IMR-90 (cell line): Measurements from ENCODE around the gene ARFGAP2.

ENCODE experiments used
- BHLHE40 ChIP-seq: fragments of 150-350 bp; IDR thresholded peaks from 2 replicates; pipeline ENCODE4 v1.6.1; 2016; ENCODE audit warnings: mild to moderate bottlenecking, low read depth, low read length
- CEBPB ChIP-seq: IDR thresholded peaks from 2 replicates; pipeline ENCODE4 v1.6.1; 2012; ENCODE audit warnings: low read depth, low read length, improper control_type of control experiment
- CHD1 ChIP-seq: IDR thresholded peaks from 2 replicates; pipeline ENCODE4 v1.6.1; 2012; ENCODE audit warnings: low read depth, low read length, improper control_type of control experiment
- FOS ChIP-seq: fragments of 150-350 bp; IDR thresholded peaks from 2 replicates; pipeline ENCODE4 v1.6.1; 2016; ENCODE audit warnings: low read depth, low read length
- MAFK ChIP-seq: IDR thresholded peaks from 2 replicates; pipeline ENCODE4 v1.6.1; 2012; ENCODE audit warnings: low read depth, low read length, improper control_type of control experiment
- MAZ ChIP-seq: IDR thresholded peaks from 2 replicates; pipeline ENCODE4 v1.6.1; 2012; ENCODE audit warnings: low read depth, mild to moderate bottlenecking, low read length, improper control_type of control experiment, moderate library complexity, borderline replicate concordance
- POLR2A ChIP-seq: IDR thresholded peaks from 2 replicates; pipeline ENCODE4 v1.6.1; 2012; ENCODE audit warnings: mild to moderate bottlenecking, low read depth, low read length
- SMC3 ChIP-seq: fragments of 150-350 bp; IDR thresholded peaks from 2 replicates; pipeline ENCODE4 v1.6.1; 2016; ENCODE audit warnings: low read depth, mild to moderate bottlenecking, antibody characterized with exemption, low read length, moderate library complexity
- TF ChIP-seq, protein P1 (sequence below): conservative IDR thresholded peaks from 2 replicates; pipeline ENCODE4 v1.5.1; 2012; ENCODE audit warnings: mild to moderate bottlenecking, low read depth, low read length, improper control_type of control experiment
- TF ChIP-seq, protein P2 (sequence below): fragments of 150-350 bp; IDR thresholded peaks from 2 replicates; pipeline ENCODE4 v1.6.1; 2017; ENCODE audit warnings: mild to moderate bottlenecking, antibody characterized with exemption, low read length, low read depth

DNA sequence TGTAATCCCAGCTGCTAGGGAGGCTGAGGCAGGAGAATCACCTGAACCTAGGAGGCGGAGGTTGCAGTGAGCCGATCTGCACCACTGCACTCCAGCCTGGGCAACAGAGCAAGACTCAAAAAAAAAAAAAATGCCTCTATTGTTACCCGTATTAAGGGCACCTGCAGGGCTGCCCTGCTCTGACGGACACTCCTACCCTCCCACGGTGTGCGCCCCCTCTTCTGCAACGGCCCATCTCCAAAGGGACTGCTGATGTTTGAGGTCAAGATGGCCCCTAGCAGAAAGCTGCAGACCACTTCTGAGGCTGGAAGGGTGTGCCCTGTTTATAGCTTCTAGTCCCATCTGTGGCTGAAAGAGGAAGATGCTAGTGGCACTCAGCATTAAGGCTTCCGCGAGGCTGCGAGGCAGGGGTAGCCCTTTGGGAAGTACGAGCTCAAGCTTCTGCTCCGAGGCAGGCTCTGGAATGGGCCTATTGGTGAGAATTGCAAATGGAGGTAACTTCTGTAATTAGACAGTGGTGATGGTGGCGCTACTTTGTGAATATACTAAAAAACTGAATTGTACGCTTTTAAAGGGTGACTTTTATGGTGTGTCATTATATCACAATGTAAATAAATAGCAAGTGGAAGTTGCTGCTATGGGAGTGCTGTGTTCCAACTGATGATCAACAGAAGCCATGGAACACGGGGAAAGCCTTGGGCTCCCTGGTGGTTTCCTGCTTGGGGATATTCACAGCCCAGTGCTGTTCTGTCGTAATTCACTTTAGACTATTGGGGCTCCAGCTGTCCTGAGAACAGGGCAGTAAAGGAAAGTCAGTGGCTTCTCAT, 24.3 kb downstream of the ARFGAP2 start:
- TF ChIP-seq, protein P1, sequence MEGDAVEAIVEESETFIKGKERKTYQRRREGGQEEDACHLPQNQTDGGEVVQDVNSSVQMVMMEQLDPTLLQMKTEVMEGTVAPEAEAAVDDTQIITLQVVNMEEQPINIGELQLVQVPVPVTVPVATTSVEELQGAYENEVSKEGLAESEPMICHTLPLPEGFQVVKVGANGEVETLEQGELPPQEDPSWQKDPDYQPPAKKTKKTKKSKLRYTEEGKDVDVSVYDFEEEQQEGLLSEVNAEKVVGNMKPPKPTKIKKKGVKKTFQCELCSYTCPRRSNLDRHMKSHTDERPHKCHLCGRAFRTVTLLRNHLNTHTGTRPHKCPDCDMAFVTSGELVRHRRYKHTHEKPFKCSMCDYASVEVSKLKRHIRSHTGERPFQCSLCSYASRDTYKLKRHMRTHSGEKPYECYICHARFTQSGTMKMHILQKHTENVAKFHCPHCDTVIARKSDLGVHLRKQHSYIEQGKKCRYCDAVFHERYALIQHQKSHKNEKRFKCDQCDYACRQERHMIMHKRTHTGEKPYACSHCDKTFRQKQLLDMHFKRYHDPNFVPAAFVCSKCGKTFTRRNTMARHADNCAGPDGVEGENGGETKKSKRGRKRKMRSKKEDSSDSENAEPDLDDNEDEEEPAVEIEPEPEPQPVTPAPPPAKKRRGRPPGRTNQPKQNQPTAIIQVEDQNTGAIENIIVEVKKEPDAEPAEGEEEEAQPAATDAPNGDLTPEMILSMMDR: no peak; the same call in 1 of the 2 replicates
- TF ChIP-seq FOS (no peak), POLR2A (no peak), MAFK (no peak), MAZ (no peak), SMC3 (no peak), BHLHE40 (no peak), CEBPB (no peak), CHD1 (no peak)
- TF ChIP-seq, protein P2, sequence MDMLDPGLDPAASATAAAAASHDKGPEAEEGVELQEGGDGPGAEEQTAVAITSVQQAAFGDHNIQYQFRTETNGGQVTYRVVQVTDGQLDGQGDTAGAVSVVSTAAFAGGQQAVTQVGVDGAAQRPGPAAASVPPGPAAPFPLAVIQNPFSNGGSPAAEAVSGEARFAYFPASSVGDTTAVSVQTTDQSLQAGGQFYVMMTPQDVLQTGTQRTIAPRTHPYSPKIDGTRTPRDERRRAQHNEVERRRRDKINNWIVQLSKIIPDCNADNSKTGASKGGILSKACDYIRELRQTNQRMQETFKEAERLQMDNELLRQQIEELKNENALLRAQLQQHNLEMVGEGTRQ: no peak
